ENCODE measurements around the gene GFOD1.

GFOD1 gene

GRCh38 chr6:13421425-13422059 lies 65.9 kb downstream of the GFOD1 start:
- DNase-seq = no peak

- no peak for DNase-seq
Measured at GRCh38 chr6:13420269-13420668, 67.1 kb downstream of the GFOD1 start.

GRCh38 chr6:13419422-13420195 lies 67.8 kb downstream of the GFOD1 start:
- no peak for DNase-seq

- no peak for DNase-seq
Measured at GRCh38 chr6:13418844-13419243, 68.6 kb downstream of the GFOD1 start.

GRCh38 chr6:13417954-13418353 lies 69.4 kb downstream of the GFOD1 start:
- no peak for DNase-seq

GRCh38 chr6:13417431-13417830 lies 70.0 kb downstream of the GFOD1 start:
- DNase-seq = no peak

GRCh38 chr6:13415283-13415682 lies 72.1 kb downstream of the GFOD1 start:
- DNase-seq = no peak

GRCh38 chr6:13413900-13414555 lies 73.4 kb downstream of the GFOD1 start:
- DNase-seq = peak; percentile 47

GRCh38 chr6:13413466-13413862 lies 73.9 kb downstream of the GFOD1 start:
- no peak for DNase-seq

GRCh38 chr6:13412639-13413465 lies 74.5 kb downstream of the GFOD1 start:
- DNase-seq = no peak

- no peak for DNase-seq
Measured at GRCh38 chr6:13412211-13412610, 75.2 kb downstream of the GFOD1 start.

- DNase-seq = no peak
Measured at GRCh38 chr6:13411484-13411883, 75.9 kb downstream of the GFOD1 start.

GRCh38 chr6:13409991-13410390 lies 77.4 kb downstream of the GFOD1 start:
- no peak for DNase-seq

GRCh38 chr6:13407709-13408695 lies 79.4 kb downstream of the GFOD1 start:
- no peak for DNase-seq

- no peak for DNase-seq
Measured at GRCh38 chr6:13407368-13407708, 80.1 kb downstream of the GFOD1 start.

- no peak for DNase-seq
Measured at GRCh38 chr6:13406781-13407180, 80.6 kb downstream of the GFOD1 start.

GRCh38 chr6:13405961-13406477 lies 81.4 kb downstream of the GFOD1 start:
- no peak for DNase-seq

GRCh38 chr6:13404892-13405254 lies 82.5 kb downstream of the GFOD1 start:
- DNase-seq = no peak

- DNase-seq = no peak
Measured at GRCh38 chr6:13404228-13404891, 83.0 kb downstream of the GFOD1 start.

- DNase-seq = no peak
Measured at GRCh38 chr6:13402711-13403110, 84.7 kb downstream of the GFOD1 start.

GRCh38 chr6:13400772-13401171 lies 86.6 kb downstream of the GFOD1 start:
- DNase-seq = no peak
